Kidney tubule cell (primary cell): ENCODE data around the gene DYRK3.

ENCODE experiments used
- DNase-seq: peaks from one replicate; pipeline ENCODE4 v3.0.0-alpha.2; 2018; ENCODE audit warnings: low spot score

DYRK3 gene

DNA sequence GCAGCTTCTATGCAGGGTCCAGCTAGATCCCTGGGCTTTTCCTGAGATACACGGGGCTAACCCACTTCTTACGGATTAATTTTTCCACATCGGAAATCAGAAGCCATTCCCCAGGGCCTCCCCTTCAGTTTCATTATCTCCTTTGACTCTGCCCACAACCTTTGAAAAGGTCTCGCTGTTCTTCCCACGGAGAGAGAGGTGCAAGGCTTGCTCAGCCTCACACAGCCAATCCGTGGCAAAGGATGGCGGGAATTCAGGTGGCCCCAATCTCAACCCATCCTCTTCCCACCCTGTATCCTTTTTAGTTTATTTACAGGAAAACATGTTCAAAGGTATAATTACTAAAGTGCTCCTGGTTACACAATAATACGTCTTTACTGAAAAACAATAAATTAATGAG lies 48.7 kb downstream of the DYRK3 start:
- DNase-seq: no peak

DNA sequence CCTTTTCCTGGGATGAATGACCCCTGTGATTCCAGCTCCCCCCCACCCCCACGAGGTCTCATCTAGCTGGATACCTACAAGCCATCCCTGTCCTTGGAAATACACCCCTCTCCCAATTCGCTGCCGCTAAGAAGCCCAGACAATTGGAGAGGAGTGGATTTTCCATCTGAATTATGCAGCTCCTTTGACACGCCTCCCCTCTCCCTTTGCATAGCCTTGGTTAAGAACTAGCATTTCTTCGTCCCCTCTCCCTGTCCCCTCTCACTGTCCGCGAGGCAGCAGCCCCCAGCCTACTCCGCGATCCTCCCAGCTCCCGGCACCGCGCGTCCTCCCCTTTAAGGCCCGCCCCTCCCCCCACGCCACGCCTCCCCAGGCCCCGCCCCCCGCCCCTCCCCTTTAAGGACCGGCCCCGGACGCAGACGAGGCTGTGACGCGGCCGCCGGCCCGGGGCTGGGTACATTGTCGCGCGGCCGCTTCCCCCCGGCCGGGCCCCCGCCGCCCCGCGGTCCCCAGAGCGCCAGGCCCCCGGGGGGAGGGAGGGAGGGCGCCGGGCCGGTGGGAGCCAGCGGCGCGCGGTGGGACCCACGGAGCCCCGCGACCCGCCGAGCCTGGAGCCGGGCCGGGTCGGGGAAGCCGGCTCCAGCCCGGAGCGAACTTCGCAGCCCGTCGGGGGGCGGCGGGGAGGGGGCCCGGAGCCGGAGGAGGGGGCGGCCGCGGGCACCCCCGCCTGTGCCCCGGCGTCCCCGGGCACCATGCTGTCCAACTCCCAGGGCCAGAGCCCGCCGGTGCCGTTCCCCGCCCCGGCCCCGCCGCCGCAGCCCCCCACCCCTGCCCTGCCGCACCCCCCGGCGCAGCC lies 49.4 kb downstream of the DYRK3 start, which contains the start of gene MAPKAPK2:
Gene MAPKAPK2 (plus strand): TSS at position 428 of the 856 bp plus-strand sequence. CDS start 325 bp downstream, at position 753.
- peak; percentile 69 for DNase-seq

DNA sequence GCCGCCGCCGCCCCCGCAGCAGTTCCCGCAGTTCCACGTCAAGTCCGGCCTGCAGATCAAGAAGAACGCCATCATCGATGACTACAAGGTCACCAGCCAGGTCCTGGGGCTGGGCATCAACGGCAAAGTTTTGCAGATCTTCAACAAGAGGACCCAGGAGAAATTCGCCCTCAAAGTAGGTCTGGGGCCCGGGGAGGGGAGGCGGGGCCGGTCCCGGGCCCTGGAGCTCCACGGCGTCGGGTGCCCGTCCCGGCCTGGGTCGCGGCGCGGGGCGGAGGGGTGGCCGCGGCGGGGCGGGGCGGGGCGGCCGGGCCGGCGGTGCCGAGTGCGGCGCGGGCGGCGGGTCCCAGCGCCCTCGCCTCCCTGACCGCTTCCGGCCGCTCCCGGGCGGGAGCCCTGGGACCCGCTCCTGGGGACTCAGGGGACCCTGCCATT lies 50.0 kb downstream of the DYRK3 start:
- DNase-seq: peak; percentile 26

DNA sequence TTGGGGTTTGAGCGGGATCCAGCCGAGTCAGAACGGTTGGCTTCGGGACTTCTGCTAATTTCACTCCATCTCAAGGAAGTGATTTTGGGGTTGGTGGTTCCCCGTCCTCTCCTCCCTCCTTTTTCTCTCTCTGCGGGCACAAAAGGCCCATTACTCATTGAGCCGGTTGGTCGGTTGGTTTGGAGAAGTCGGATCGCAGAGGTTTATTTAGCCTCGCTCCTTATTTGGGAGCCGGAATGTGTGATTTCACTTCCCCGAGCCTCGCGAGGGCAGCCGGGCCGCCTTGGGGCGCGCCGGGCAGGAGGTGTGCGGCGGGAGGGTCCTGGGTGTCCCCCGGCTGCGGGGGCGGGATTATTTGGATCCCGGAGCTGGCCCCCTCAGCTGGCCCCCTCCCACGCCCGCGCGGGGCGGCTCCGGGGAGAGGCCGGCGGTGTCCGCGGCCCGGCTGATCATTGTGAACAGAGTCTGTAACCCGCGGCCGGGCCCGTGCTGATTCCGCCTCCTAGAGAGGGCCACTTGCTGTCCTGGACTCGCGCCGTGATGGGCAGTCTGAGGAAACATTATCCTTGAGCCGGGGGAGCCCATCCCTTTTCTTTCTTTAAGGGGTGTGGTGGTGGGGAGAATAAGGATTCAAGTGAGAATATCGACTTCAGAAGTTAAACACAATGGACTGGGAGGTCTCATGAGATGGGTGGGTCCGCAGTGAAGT lies 50.6 kb downstream of the DYRK3 start:
- DNase-seq: peak; percentile 75

DNA sequence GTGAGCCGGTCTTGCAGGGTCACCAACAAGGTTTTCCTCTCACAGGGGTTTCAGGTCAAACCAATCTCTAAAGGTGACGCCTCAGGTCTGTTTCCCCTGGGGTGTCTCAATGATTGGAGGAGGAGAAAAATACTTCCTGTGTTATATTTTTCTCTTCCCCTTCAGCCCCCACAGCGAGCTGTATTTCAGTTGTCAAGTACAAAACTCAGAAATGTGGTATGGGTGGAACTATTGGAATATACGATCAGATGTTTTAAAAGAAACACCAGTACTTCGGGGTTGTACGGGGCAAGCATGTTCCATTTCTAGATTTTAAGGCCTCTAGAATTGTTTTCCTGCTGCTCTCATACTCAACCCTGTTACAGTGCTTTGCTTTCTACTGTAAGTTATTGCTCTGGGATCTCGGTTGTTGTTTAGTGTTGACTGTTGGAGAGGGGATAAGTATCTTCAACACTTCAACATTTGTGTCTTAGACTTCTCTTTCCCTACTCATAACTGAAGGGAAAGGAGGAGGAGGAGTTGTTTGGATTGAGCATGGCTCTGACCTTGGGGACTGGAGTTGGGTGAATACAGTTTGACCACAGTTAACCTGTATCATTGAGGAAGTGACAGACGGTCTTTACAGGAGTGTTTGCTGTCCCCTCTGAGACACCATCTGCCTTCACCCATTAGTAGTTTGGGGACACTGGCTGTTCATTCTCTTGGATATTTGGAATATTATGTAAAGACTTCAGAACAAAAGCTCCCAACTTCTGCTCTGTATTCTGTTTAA lies 51.3 kb downstream of the DYRK3 start:
- DNase-seq: peak; percentile 29

DNA sequence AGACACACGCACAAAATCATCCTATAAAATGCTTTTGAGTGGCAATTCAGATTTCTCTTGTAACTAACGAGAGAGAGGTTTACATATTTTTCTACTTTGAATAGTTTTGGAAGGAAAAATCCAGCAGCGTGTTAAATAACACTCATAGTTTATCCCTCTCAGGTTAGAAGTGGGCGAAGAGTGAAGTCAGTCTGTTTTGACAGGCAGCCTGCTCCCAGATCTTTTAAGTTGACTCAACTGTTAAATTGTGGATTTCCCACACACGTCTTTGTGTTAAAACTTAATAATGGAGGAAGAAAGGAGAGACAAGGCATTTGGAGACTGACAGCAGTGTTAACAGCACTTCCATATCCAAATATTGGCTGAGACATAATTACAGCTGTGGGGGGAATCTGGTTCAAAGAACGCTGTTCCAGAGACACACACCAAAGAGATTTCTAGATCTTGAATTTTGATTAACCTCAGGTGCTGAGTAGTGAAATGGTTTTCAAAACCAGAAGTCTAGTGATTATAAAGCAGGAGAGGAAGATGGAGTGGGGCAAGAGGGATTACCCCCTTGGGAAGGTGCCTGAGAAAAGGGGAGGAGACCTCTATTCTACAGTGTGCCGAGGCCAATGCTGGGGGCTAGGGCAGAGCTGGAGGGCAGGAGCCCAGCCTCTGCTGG lies 52.0 kb downstream of the DYRK3 start:
- DNase-seq: no peak

DNA sequence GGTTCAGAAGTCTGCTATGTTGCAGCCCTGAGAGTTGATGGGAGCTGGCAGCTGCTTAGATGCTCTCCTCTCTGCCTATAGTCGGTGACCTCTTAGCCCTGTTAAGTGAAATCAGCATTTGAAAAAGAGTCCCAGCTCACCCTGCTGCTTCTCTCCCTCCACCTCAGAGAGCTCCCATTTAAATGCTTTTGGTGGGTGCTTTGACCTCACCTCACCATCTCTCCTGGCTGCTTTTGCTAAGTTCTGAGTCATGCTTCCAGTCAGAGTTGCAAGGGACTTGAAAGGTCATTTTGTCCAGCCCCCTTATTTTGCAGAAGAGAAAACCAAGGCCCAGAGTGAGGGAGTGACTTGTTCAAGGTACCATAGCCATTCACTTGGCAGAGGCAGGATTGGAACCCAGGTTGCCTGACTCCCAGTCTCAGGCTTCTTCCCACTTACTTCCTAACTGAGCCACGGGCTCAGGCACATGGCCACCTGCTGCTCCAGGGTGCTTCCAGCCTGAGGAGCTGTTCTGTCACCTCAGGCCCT lies 52.6 kb downstream of the DYRK3 start:
- peak; percentile 58 for DNase-seq

DNA sequence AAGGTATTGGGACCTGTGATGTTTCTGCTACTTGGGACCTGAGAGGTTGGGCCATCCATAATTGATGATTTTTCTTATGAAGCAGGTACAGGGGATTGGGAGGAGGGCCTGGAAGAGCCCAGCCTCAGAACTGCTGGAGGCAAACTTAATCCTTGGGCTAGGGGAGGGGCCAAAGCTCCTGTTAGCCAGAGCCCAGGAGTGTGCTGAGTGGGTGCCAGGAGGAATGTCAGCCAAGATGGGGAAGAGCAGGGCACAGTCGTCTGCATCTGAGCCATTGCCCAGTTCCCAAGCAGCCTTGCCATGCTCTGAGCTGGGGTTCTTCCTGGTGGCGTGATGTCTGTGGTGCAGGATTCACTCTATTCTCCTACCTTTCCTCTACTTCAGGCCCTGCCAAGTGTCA lies 55.2 kb downstream of the DYRK3 start:
- DNase-seq: no peak

DNA sequence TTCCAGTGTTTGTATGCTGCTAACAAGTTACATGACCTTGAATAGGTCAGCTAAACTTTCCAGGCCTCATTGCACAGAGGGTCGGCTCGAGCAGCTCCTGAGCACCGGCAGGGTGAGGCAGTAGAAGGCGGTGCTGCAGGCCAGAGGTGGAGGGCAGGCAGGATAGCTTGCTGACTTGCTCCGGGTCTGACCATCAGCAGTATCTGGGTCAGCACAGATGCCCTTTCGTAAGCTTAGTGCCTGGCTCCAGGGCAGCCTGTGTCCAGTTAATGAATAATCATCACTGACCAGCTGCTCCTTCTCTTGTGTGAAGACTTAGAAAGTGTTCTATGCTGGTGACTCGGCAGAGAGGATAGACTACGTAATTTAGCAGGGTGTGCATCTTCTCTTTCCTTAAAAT lies 56.3 kb downstream of the DYRK3 start:
- DNase-seq: peak; percentile 78

DNA sequence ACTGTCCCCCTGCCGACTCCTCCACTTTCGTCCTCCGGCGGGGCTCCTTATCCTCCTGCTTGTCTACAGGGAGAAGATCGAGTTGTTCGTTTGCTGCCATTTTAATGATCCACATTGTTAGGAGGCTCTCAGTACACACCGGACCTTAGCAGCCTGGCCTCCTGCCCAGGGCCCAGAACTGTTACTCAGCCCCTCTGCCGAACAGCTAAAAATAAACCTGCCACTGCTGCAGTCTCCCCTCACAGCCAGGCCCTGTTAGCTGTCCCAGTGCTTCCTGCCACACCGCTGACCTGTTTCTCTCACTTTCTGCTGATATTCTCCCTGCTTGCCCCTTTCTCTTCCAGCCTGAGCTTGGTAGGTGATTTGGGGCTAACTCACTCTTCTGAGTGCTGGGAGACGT lies 57.7 kb downstream of the DYRK3 start:
- peak; percentile 78 for DNase-seq

DNA sequence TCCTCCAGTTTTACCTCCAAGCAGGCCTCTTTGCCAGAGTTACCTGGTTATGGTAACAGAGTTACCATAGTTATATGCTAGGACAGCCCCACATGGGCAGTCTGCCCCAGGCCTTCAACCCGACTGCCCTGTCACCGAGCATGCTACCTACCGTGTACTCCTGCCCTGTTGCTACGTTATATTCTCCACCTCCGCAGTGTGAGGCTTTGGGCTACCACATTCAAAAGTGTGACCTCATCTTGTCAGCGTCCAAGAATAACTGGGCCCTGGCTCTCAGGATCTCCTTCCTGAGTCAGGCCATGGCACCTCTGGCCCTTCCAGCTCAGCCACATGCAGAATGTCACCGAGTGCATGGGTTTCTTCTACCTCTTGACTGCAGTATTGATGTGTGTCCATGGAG lies 58.3 kb downstream of the DYRK3 start:
- DNase-seq: peak; percentile 87

DNA sequence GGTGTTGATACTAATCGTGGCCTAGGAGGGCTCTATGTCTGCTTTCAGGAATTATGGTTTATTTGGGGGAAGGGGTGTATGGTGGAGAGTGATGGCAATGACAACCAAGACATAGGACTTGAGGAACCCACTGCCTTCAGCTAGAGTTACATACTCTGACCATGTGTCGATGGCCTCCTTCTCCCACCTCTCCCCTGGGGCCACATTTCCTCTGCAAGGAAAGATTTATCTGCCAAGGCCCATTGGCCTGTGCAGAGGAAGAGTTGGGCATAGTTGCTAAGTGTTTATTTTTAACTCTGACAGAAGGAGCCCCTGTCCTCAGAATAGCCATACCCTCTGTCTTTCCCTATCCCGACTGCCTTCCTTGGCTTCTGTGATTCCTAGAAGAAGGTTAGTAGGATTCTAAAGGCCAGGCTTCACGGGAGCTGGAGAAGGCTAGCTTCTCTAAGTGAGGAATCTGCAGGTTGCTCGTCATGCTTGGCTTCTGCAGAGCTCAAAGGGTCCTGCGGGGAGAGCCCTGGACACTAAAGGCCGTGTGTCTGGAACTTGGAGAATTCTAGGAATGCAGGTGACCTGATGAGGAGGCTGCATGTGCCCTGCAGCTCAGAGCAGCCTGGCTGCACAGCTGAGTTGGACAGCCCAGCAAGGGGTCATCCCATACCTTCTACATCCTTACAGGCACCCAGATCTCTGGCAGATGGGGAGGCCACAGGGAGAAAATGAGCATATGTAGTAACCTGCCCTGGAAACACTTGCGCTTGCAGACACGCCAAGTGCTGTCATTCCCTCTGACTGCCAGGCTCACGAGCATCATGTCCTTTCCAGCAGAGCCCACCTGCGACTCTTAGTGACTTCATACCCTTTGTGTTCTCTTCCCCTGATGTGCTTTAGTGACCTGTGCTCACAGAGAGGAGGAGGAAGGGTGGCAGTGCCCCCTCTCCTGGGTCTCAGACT lies 59.1 kb downstream of the DYRK3 start:
- DNase-seq: peak; percentile 84

DNA sequence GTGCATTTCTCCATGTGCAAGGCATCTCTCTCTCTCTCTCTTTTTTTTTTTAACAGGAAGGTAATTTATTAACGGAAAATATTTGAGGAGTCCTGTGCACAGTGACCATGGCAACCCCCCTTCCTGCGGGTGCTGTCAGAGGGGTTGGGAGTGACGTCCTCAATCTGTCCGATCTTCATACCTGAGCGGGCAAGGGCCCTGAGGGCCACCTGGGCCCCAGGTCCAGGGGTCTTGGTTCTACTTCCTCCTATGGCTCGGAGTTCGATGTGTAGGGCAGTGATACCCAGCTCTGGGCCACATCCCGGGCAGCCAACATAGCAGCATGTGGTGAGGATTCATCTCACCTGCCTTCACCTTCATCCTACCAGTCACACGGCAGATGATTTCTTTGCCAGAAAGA lies 60.4 kb downstream of the DYRK3 start:
- DNase-seq: peak; percentile 29

DNA sequence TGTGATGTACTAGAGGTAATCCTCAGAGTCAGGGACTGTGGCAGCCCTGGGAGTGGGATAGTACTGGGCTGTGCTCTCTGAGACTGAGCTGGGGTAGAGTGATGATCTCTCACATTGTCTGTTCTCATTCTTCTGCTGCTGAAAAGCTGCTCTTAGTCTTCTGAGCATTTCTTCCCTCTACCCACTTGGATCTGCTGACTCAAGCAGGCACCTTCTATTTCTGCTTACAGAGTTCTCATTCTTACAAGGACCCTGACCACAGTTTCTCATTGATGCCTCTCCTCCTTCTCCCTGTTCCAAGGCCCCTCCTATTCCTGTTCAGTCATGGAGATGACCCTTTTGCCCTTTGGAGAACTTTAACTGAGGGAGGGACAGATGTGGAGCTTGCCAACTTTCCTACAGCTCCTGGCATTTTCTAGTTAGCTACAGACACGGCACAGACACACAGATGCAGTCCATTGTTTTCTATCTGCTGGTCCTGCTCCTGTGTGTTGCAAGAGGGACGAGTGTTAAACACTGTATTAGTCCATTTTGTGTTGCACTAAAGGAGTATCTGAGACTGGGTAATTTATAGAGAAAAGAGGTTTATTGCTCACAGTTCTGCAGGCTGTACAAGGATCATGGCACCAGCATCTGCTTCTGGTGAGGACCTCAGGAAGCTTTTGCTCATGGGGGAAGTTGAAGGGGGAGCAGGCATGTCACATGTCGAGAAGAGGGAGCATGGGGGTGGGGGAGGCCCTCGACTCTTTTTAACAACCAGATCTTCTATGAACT lies 61.7 kb downstream of the DYRK3 start:
- no peak for DNase-seq

DNA sequence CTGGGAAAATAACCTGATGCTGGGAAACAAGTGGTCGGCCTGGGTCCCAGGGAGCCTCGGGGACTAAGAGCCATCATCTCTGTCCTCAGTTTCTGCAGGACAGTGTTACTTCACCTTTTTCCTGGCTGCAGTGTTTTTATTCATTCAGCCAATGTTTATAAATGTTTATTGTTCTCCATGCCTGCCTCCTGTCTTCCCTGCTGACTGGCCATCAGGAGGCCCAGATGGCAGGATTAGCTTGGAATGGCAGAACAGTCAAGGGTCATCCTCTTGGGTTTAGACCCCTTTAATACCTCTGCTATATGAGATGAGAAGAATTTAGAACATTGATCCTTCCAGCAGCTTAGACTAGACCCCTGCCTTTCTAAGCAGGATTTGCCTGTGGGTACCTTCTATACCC lies 62.7 kb downstream of the DYRK3 start:
- DNase-seq: no peak
